GM18520 (cell line): ENCODE data around the gene RCN2.
"Not testable (repeated sequence)": the region's sequence is repeated elsewhere in the genome, so short reads cannot be mapped to it uniquely, and the experiment has no call there.

Experiments used
- ATAC-seq: cut with Tn5 transposase; IDR thresholded peaks from one replicate; pipeline ENCODE4 v1.9.1; 2021; ENCODE audit not compliant: unreplicated experiment

RCN2 gene

GRCh38 chr15:76932135-76932966 is 802 bp downstream of the RCN2 start:
- ATAC-seq = no peak

- no peak for ATAC-seq
Measured at GRCh38 chr15:76935620-76936019, 4.1 kb downstream of the RCN2 start.

GRCh38 chr15:76936671-76937070 is 5.1 kb downstream of the RCN2 start:
- no peak for ATAC-seq

- ATAC-seq = no peak
Measured at GRCh38 chr15:76938752-76939151, 7.2 kb downstream of the RCN2 start.

GRCh38 chr15:76939715-76940114 is 8.2 kb downstream of the RCN2 start:
- ATAC-seq = no peak

- ATAC-seq = no peak
Measured at GRCh38 chr15:76941636-76942035, 10.1 kb downstream of the RCN2 start.

GRCh38 chr15:76942331-76942730 is 10.8 kb downstream of the RCN2 start:
- ATAC-seq = no peak

GRCh38 chr15:76945494-76946093 is 14.0 kb downstream of the RCN2 start:
- ATAC-seq = no peak

- no peak for ATAC-seq
Measured at GRCh38 chr15:76947454-76947853, 15.9 kb downstream of the RCN2 start.

- ATAC-seq = no peak
Measured at GRCh38 chr15:76951220-76951619, 19.7 kb downstream of the RCN2 start.

- no peak for ATAC-seq
Measured at GRCh38 chr15:76953913-76954312, 22.4 kb downstream of the RCN2 start.

GRCh38 chr15:76954744-76955143 is 23.2 kb downstream of the RCN2 start:
- no peak for ATAC-seq

- ATAC-seq = no peak
Measured at GRCh38 chr15:76961268-76962011, 29.9 kb downstream of the RCN2 start.

- no peak for ATAC-seq
Measured at GRCh38 chr15:76962337-76963013, 30.9 kb downstream of the RCN2 start.

- ATAC-seq = no peak
Measured at GRCh38 chr15:76963596-76963995, 32.0 kb downstream of the RCN2 start.

- ATAC-seq = no peak
Measured at GRCh38 chr15:76964157-76964556, 32.6 kb downstream of the RCN2 start.

- not testable (repeated sequence) for ATAC-seq
Measured at GRCh38 chr15:76966051-76966450, 34.5 kb downstream of the RCN2 start.

- no peak for ATAC-seq
Measured at GRCh38 chr15:76967067-76967466, 35.5 kb downstream of the RCN2 start.

- no peak for ATAC-seq
Measured at GRCh38 chr15:76968306-76968705, 36.8 kb downstream of the RCN2 start.

- ATAC-seq = no peak
Measured at GRCh38 chr15:76972389-76973361, 41.1 kb downstream of the RCN2 start.
